EH (cell line): ENCODE results near the gene CFLAR.

Source experiments
- DNase-seq: peaks from one replicate; pipeline ENCODE4 v3.0.0-alpha.2; 2015; ENCODE audit warnings: low read depth

The CFLAR gene

DNA sequence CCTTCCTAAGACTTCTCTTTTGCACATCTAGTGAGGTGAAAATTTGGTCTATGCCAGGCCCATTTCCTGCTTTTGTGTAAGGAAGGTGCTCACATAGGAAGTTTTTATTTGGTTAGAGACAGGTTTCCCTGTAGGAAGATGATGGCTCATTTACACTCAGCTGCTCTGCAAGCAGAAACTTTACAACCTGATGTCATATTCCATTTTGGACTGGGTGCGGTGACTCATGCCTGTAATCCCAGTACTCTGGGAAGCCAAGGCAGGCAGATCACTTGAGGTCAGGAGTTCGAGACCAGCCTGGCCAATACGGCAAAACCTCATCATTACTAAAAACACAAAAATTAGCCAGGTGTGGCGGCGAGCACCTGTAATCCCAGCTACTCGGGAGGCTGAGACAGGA lies 102.8 kb downstream of the CFLAR start:
- peak; percentile 39 for DNase-seq

DNA sequence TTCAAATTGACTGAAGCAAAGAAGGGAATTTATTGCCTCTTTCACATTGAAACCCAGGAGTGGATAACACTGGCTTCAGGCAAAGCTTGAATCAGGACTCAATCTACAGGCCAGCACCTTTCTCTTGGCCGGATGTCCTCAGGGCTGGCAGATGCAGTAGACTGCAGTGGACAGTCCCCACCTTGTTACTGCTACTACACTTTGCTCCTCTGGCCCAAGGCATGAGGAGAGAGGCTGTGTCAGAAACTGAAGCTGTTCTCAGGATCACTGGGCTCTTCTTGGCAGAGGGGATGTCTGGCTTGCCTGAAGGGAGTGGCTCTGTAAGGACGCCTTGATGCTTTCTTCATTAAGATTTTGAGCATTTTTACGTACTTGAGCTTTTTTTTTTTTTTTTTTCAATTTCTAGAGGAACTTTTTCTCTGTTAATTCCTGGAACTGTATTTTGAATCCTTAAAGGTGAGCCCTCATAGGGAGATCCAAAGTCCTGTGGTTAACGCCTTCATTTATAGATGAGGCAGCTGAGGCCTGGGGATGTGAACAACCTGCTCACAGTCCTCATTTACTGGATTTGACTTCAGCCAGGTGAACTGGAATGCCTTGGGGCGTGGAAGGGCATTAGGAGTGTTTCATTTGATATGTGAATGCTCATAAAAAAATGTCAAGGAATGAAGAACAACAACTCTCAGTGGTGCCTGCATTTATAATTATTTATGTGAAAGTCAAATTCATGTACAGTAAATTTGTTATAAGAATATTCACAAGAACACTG lies 103.5 kb downstream of the CFLAR start:
- no peak for DNase-seq

DNA sequence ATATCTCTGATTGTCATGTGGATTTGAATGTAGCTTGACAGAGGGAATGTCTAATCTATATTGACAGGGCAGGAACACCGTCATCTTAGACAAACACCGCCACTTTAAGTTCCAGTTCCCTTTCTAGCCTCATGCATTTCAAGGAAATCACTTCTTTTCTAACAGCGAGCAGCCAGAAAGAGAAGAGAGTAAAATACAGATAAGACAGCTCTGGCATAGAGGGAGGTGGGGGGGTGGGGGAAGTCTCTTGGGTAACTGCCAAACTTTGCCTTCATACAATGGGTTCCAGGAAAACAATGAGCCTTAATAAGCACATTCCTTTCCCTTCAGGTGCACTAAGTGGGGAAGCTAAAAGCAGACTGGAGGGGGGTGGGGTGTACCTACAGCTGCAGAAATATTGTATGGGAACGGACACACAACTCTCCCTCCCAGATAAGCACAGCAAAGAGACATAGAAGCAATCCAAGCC lies 104.2 kb downstream of the CFLAR start:
- no peak for DNase-seq

DNA sequence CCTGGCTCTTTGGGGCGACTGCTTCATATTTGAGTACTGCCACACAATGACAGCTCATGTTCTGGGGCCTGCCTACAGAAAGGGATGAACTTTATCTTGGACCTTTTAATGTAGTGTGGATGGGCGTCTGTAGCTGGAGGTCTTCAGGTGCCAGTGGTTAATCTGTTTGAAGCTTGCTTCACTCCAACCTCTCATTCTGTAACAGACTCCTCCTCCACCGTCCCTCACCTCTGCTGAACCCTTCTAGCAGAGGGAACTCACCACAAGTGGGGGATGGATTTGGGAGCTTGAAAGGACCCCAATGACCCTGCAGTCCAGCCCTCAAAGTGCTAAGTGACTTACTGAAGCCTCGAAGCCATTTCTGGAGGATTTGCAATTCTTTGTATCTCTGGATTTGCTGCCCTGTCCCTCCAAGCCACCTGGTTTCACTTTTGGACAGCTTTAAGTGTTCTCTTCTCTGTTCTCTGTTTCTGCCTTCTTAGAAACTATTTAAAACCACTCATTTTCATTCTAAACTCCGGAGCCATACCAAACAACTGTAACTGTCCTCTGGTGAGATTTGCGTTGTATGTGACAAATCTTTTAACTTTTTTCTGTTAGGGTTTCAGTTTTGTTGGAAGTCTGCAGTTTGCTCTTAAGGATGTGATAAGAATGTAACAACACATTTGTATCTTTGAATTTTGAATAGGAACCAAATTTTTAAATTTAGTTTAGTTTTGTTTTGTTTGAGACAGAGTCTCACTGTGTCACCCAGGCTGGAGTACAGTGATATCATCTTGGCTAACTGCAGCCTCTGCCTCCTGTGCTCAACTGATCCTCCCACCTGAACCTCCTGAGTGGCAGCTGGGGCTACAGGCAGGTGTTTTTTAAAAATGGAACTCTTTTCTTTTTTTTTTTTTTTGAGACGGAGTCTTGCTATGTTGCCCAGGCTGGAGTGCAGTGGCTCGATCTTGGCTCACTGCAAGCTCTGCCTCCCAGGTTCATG lies 107.4 kb downstream of the CFLAR start:
- DNase-seq: peak; percentile 19
